ENCODE results near the gene LSM2.
"Not testable (repeated sequence)": the region's sequence is repeated elsewhere in the genome, so short reads cannot be mapped to it uniquely, and the experiment has no call there.

Gene LSM2

DNA sequence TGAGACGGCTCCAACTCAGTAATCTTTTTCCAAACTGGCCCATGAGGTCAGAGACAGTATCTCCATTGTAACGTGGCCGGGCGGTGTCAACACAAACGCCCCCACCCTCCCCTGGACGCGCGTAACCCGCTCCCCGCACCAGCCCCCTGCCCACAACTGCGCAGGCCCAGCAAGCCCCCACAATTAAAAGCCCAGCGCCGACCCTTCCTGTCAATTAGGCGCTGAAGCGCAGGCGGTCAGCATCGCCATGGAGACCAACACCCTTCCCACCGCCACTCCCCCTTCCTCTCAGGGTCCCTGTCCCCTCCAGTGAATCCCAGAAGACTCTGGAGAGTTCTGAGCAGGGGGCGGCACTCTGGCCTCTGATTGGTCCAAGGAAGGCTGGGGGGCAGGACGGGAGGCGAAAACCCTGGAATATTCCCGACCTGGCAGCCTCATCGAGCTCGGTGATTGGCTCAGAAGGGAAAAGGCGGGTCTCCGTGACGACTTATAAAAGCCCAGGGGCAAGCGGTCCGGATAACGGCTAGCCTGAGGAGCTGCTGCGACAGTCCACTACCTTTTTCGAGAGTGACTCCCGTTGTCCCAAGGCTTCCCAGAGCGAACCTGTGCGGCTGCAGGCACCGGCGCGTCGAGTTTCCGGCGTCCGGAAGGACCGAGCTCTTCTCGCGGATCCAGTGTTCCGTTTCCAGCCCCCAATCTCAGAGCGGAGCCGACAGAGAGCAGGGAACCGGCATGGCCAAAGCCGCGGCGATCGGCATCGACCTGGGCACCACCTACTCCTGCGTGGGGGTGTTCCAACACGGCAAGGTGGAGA, 8.5 kb upstream of the LSM2 start, which contains the start of the genes HSPA1A and HSPA1L:
HSPA1A (plus strand) TSS at position 519 of the 814 bp plus-strand sequence; CDS start at position 733, 214 bp downstream.
HSPA1L (minus strand) TSS at position 259 of the 814 bp plus-strand sequence. CDS start 3,311 bp downstream, outside the sequence.
- in situ Hi-C loops (cut with HindIII; ENCODE audit: low sequenced_read_pairs) = no loop called here
- H3K4me3 ChIP-seq (ENCODE audit: low read depth, low read length) = peak within 1 kb of the TSS; percentile 59
- TF ChIP-seq, protein P1, sequence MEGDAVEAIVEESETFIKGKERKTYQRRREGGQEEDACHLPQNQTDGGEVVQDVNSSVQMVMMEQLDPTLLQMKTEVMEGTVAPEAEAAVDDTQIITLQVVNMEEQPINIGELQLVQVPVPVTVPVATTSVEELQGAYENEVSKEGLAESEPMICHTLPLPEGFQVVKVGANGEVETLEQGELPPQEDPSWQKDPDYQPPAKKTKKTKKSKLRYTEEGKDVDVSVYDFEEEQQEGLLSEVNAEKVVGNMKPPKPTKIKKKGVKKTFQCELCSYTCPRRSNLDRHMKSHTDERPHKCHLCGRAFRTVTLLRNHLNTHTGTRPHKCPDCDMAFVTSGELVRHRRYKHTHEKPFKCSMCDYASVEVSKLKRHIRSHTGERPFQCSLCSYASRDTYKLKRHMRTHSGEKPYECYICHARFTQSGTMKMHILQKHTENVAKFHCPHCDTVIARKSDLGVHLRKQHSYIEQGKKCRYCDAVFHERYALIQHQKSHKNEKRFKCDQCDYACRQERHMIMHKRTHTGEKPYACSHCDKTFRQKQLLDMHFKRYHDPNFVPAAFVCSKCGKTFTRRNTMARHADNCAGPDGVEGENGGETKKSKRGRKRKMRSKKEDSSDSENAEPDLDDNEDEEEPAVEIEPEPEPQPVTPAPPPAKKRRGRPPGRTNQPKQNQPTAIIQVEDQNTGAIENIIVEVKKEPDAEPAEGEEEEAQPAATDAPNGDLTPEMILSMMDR (IDR thresholded peaks at IDR 0.05; ENCODE audit: low read depth, low read length, missing control alignments) = no peak
- DNase-seq (ENCODE audit: low read depth) = peak; percentile 90

DNA sequence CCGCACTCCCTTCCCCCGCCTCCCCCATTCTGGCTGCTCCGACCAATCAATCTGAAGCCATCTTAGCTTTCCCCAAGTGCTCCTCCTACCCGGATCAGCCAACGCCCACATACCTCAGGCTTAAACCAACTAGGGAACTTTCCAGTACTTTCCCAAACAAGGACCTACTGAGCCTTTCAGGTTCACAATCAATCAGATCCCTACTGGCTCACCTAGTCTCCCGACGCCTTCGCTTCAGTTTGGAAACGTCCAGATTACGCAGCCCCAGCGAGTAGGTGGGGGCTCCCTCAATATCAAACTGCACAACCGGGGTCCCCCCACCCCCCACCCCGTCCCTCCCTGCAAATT, 7.9 kb upstream of the LSM2 start:
- in situ Hi-C loops (cut with HindIII; ENCODE audit: low sequenced_read_pairs) = no loop called here
- DNase-seq (ENCODE audit: low read depth) = peak; percentile 96
- TF ChIP-seq, protein P1 (IDR thresholded peaks at IDR 0.05; ENCODE audit: low read depth, low read length, missing control alignments) = no peak
- H3K4me3 ChIP-seq (ENCODE audit: low read depth, low read length) = peak overlapping the region; percentile 59

DNA sequence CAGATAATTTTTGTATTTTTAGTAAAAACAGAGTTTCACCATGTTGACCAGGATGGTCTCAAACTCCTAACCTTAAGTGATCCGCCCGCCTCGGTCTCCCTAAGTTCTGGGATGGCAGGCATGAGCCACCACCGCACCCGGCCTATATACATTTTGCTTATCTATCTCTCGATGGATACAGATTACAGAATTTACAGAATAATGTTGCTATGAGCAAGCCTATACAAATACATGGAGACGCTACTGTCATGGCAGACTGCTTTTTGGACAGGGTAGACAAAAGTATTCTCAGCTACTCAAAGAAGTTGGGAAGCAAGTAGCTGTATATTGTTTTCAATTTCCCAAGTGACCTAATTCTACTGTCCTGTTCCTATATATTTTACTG, 6.7 kb upstream of the LSM2 start:
- in situ Hi-C loops (cut with HindIII; ENCODE audit: low sequenced_read_pairs) = no loop called here
- no peak for DNase-seq (ENCODE audit: low read depth)
- no peak overlapping the region for H3K4me3 ChIP-seq (ENCODE audit: low read depth, low read length)
- TF ChIP-seq, protein P1 (IDR thresholded peaks at IDR 0.05; ENCODE audit: low read depth, low read length, missing control alignments) = no peak

DNA sequence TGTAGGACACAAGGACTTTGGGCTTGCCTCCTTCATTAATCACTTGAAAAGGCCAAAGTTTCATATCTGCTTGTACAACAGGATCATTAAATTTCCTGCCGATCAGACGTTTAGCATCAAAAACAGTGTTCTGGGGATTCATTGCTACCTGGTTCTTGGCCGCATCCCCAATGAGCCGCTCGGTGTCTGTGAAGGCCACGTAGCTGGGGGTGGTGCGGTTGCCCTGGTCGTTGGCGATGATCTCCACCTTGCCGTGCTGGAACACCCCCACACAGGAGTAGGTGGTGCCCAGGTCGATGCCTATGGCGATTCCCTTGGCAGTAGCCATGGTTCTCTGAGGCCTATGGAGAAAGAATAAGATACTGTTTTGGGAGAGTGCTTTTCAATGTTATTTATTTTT, 4.9 kb upstream of the LSM2 start:
- in situ Hi-C loops (cut with HindIII; ENCODE audit: low sequenced_read_pairs) = no loop called here
- H3K4me3 ChIP-seq (ENCODE audit: low read depth, low read length) = no peak overlapping the region
- TF ChIP-seq, protein P1 (IDR thresholded peaks at IDR 0.05; ENCODE audit: low read depth, low read length, missing control alignments) = no peak
- DNase-seq (ENCODE audit: low read depth) = no peak

DNA sequence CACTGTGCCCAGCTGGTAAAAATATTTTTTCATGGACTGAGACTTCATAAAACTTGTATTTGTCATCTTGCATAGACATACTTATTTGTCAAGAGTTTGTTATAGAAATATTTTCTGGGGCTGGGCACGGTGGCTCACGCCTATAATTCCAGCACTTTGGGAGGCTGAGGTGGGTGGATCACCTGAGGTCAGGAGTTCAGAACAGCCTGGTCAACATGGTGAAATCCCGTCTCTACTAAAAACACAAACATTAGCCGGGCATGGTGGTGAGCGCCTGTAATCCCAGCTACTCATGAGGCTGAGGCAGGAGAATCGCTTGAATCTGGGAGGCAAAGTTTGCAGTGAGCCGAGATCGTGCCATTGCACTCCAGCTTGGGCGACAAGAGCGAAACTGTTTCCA, 1.8 kb upstream of the LSM2 start:
- in situ Hi-C loops (cut with HindIII; ENCODE audit: low sequenced_read_pairs); DNase-seq (ENCODE audit: low read depth); H3K4me3 ChIP-seq (ENCODE audit: low read depth, low read length): not testable (repeated sequence)

DNA sequence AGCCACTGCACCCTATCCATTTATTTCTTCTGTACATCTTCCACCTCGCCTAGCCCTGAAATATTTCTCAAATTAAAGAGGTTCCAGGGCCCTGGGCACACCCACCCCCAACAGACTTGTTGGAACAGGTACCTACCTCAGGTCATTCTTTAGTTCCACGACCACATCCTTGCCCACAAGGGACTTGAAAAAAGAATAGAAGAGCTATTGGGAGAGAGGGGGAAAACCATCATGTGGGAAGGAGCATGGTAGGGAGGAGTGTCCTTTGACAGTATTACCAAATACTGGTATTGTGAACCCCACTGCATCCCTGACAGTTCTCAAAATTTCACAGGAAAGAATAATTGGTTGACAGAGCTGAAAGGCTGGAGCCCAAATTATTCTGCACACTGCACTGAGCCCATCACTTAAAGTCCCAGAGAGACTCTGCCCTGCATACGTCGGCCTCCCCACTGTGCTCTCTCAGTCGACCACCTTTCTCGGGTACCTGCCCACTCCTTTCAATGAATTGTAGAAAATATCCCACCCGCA, 762 bp downstream of the LSM2 start:
- in situ Hi-C loops (cut with HindIII; ENCODE audit: low sequenced_read_pairs) = no loop called here
- TF ChIP-seq, protein P1 (IDR thresholded peaks at IDR 0.05; ENCODE audit: low read depth, low read length, missing control alignments) = no peak
- H3K4me3 ChIP-seq (ENCODE audit: low read depth, low read length) = peak overlapping the region; percentile 89
- no peak for DNase-seq (ENCODE audit: low read depth)

DNA sequence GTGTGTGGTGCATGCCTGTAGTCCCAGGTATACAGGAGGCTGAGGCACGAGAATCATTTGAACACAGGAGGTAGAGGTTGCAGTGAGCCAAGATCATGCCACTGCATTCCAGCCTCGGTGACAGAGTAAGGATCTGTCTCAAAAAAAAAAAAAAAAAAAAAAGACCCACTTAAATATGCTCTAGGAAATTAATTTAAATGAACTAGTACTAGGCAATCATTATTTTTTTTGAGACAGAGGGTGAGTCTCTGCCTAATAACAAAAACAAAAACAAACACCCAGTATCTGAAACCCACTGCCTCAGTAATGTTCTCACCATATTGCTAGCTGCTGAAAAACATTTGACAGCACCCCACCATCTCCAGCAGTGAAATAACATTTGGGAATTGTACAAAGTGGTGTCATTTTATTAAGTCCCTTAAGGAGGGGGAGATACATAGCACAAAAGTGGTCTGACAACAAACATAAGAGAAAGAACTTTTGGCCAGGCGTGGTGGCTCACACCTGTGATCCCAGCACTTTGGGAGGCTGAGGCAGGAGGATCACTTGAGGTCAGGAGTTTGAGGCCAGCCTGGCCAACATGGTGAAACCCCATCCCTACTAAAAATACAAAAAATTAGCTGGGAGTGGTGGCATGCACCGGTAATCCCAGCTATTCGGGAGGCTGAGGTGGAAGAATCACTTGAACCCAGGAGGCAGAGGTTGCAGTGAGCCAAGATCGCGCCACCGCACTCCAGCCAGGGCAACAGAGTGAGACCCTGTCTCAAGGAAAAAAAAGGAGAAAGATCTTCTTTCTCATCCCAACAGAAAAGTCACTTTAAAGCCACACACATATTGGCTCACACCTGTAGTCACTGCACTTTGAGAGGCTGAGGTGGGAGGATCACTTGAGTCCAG, 5.5 kb downstream of the LSM2 start:
- in situ Hi-C loops (cut with HindIII; ENCODE audit: low sequenced_read_pairs); DNase-seq (ENCODE audit: low read depth); H3K4me3 ChIP-seq (ENCODE audit: low read depth, low read length): not testable (repeated sequence)

Data from astrocyte of the cerebellum (primary cell).